GM20000 (cell line): ENCODE data around the gene CADPS.

Source experiments
- DNase-seq: peaks from one replicate; pipeline ENCODE4 v3.0.0; 2012; ENCODE audit warnings: low spot score
- CTCF ChIP-seq: IDR thresholded peaks from 2 replicates; pipeline ENCODE4 v1.5.1; 2012; ENCODE audit warnings: mild to moderate bottlenecking, control low read depth; ENCODE audit errors: extremely low read depth, missing control alignments

The CADPS gene

DNA sequence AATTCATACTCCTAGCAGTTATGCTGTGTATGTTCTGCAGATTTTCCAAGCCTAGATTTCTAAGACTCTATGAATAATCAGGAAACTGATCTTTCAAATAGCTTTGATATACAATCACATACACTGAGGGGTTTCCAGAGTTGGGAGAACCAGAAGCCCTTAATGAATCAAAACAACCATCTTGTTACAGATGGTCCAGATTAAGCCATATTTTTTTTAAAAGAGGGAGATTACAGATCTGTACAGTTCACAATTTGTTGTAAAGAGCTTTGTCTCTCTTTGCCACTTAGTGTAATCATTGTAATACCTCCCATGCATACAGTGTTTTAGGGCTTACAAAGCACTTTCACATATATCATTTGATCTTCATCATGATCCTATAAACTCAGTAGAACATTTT lies 47.7 kb downstream of the CADPS start:
- no peak for DNase-seq
- no peak for TF ChIP-seq CTCF

DNA sequence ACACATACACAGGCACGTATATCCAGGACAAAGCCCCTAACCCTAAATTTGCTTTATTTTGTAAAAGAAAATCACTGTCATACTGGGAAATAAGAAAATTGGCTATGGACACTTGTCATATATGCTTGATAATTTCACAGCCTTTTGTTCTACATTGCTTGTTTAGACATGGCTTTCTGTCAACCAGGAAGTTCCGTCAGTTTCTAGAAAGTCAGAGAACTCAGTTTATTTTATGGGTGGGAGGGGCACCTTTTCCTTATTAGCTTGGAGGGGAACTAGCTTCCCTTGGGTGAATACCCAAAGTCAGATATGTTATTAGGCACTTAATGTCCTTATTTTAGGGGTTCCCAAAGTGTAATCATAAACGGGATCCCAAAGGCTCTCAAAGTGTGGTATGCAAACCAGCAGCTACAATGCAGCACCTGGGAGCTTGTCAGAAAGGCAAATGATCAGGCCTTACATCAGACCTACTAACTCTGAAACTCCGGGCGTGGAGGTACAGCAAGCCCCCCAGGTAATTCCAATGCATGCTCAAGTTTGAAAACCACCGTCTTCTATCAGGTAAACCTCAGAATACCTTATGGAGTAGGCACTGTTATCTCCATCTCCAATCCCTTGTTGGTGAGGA lies 50.1 kb downstream of the CADPS start:
- TF ChIP-seq CTCF: no peak
- no peak for DNase-seq

GRCh38 chr3:62823461-62824050 lies 51.7 kb downstream of the CADPS start:
- TF ChIP-seq CTCF: no peak
- DNase-seq: no peak

DNA sequence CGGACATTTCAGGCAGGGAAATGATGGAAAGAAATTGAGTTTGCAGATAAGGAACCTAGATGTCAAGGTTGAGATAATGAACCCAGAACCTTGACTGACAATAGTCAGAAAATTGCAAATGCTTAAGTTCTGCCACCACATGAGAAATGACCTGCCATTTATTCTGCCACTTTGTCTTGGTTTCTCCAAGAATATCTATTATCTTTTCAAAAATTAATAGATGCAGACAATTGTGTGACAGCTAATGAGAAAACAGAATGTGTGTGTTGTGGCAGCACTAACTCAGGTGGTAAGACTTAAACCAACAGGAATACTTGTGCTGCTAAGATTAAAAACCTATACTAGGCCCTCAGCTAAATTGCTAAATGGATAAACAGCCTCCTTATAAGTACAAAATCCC lies 52.3 kb downstream of the CADPS start:
- no peak for DNase-seq
- no peak for TF ChIP-seq CTCF

GRCh38 chr3:62818347-62818746 lies 56.9 kb downstream of the CADPS start:
- TF ChIP-seq CTCF: no peak
- DNase-seq: no peak

- no peak for DNase-seq
- TF ChIP-seq CTCF: no peak
Measured at GRCh38 chr3:62817678-62818077, 57.5 kb downstream of the CADPS start.

GRCh38 chr3:62815981-62816380 lies 59.2 kb downstream of the CADPS start:
- TF ChIP-seq CTCF: no peak
- no peak for DNase-seq
